ENCODE measurements around the gene LOXHD1.
A peak's percentile ranks its signal among the peaks of the same experiment; 100 is the strongest.

Gene LOXHD1

DNA sequence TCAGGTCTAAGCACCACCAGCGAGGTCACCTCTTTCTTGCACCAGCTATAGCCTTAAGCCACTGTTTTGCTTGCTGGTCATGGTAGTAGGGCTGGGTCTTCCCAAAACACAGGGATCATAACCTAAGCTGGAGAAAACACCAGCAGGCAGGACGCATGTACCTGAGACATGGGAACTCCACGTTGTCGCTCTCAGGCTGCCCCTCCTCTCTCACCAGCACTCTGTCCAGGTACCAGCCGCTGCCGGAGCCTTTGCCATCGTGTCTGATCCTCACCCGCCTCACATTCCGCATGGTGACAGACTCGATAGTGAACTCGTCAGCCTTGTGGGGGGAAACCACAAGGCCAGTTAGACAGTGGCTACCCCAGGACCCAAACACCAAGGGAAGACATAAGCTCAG is 79.5 kb downstream of the LOXHD1 start:
- DNase-seq (ENCODE audit: low read depth, low spot score): no peak

DNA sequence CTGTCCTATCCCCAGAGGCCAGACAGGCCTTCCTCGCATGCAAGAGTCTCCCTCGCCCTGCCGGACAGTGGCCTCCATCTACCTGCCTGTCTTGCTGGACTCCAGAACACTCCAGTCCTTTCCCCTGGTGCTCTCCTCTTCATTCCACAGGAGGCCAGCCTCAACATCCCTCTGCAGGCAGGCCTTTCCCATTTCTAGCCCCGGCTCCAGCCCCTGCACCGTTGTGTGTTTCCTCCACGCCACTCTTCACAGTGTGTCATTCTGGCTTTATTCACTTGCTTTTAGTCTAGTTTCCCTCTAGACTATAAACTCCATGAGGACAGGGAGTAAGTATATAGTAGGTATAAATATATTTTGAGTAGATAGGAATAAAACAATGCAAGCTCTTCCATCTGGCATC is 81.2 kb downstream of the LOXHD1 start:
- no peak for DNase-seq (ENCODE audit: low read depth, low spot score)

DNA sequence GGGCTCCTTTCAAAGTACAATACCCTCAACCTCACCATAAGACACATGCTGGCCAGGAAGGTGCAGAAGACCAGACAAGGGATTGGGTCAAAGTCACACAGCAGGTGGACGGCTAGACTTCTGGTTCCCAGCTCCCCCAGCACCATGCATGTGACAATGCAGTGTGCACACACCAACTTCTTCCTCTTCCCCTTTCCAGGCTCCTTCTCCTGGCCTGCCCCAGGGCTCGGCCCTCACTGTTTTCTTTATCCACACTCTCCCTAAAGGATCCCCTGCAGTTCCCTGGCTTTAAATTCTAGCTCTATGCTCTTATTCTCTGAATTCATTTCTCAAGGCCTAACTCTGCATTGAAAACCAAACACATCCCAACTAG is 82.3 kb downstream of the LOXHD1 start:
- DNase-seq (ENCODE audit: low read depth, low spot score): no peak

DNA sequence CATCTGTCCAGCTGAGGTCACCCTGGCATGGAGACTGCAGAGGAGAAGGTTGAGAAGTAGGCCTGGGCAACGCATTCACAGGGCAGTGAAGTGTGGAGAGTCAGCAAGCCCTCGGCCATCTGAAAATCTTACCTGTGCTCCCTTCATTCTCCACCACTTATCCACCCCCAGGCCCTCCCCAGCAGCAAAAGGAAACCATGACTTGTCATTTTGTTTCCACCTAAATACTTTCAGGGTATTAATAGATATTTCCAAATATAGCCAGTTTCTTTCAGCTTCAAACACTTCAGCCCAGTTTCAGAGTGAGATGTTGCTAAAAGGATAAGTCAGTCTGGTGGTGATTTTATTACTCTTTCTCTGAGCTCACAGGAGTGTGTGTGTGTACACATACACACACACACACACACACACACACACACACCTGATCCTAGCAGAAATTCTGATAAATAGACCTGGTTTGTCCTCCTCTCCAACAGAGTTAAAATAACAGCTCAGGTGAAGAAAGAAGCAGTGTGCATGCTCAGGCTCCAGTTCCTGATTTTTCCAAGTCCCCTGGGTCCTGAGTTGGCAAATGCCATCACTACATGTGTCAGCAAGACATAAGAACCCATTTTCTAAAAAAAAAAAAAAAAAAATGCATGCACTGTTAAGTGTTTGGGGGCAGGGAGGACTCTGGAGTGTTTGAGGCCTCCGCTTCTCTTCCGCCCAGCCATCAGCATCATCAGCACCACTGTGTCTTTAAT is 82.8 kb downstream of the LOXHD1 start:
- no peak for DNase-seq (ENCODE audit: low read depth, low spot score)

DNA sequence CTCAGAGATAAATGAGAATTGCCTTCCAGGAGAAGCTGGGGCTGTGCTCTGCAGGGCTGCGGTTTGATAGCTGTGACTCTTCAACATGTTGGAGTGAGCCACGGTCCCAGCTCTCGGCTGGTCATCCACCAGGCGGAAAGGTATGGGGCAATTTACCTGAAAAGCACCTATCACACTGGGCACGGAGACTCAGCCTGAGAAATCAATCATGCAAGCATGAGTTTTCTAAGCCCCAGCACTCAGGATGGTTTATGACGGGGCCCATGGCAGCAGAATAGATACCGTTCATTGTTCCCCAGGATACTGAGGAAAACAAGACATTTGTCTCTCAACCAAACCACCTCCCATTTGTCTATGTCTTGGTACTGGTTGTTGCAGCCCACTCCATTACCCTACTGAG is 83.9 kb downstream of the LOXHD1 start:
- no peak for DNase-seq (ENCODE audit: low read depth, low spot score)

DNA sequence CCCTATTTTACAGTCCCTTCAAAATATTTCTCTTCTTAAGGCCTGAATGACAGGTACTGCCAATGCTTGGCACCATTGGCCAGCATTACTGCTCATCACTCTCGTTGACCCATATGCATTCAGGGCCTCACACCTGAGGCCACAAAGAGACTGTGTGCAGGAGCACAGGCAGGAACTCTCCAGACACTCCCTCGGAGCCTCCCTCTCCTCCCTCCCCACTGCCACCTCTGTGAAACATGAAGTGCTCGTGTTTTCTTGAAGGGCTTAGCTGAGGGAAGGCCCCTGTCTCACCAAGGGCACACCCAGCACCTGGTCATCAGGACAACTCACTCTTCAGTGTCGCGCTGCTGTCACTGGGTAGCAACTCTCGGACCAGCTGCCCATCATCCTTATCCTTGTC is 85.3 kb downstream of the LOXHD1 start:
- no peak for DNase-seq (ENCODE audit: low read depth, low spot score)

DNA sequence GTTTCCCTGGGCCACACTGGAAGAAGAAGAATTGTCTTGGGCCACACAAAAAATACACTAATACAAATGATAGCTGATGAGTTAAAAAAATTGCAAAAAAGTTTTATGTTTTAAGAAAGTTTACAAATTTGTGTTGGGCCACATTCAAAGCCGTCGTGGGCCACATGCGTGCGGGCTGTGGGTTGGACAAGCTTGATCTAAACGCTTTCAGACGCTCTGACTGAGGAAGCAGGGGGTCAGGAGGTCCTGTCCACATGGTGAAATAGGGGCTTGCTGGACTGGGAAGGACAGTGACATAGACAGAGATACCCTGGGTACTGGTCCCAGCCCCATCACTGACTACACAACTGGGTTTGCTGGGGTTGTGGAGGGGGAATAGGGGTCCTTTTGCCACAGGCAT is 86.4 kb downstream of the LOXHD1 start:
- DNase-seq (ENCODE audit: low read depth, low spot score): no peak

DNA sequence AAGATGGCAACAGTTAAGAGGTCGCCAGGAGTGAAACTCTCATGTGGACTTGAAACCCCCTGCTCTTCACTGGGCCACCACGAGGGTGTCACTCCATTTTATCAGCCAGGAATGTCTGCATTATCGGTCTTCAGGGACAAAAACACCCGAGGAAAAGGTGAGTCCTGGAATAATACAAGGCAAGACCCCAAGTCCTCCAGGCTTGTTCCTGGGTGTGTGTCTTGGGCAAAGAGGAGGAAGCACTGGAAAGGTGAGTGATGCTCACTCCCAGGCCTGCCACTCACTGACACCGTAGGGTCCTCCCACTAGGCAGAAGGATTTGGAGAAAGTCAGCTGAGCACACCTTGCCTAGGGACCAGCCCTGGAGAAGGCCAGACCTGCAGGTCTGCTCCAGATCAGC is 86.9 kb downstream of the LOXHD1 start:
- no peak for DNase-seq (ENCODE audit: low read depth, low spot score)

DNA sequence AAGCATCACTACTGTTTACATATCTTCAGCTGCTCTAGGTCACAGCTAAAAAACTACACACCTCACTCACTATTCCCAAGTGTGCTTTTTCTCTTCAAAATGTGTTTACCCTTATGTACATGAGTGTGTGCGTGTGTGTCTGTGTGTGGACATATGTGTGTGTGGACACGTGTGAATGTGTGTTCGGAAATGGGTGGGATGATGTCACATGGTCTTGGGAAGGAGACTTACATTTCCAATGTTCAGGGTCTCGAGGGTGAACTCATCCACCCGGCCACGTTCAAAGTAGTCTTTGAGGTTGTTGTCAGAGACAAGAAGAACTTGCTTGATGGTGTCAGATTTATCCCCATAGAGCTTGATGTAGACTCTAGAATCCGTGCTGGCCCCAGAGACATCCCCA is 87.8 kb downstream of the LOXHD1 start:
- no peak for DNase-seq (ENCODE audit: low read depth, low spot score)

DNA sequence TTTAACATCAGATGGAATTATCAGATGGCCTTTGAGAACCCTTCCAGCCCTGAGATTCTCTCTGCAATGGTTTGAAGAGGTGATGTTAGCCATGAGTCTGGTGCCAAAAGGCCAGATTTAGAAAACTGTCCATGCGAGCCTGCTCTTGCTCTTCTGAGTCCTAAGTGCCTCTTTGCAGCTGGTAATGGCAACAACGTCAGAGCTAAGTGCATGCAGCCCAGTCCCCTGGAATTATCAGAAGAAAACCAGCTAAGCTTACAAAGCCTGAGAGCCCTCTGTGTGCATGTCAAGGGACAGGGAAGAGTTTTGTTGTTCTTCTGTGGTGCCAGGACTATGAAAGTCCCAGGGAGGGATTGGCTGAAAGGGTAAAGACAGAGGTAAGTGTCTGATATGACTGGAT is 89.8 kb downstream of the LOXHD1 start:
- no peak for DNase-seq (ENCODE audit: low read depth, low spot score)

DNA sequence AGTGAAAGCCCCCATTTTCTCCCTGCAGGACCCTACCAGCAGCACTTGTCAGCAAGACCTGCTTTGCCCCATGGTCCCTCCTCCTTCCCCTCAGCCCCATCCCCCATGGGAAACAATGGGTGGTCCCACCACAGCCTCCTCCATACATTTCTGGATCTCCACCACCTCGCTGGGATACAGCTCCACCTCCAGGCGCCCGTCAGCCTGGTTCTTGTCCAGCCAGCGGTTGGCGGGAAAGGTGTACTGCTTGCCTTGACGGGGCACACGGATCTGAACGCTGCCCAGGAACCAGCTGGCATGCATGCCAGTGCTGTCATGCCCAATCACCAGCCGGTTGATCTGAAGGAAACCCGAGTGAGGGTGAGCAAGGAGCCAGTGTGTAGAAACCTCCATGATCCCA is 90.9 kb downstream of the LOXHD1 start:
- no peak for DNase-seq (ENCODE audit: low read depth, low spot score)

DNA sequence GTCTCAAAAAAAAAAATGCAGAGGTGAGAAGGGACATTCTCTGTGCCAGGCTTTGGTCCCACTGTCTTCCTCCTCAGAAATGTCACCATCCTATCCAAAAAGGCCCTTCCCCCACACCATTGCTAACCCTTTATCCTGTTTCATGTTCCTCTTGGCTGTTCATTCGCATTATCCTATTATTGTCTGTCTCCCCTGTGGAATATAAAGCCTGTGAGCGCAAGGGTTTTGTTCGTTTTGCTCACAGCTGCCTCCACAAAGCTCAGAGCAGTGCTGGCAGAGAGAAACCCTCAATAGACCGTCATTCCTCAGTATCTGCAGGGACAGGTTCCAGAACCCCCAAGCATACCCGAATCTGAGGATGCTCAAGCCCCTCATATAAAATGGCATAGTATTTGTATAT is 91.8 kb downstream of the LOXHD1 start:
- DNase-seq (ENCODE audit: low read depth, low spot score): no peak

DNA sequence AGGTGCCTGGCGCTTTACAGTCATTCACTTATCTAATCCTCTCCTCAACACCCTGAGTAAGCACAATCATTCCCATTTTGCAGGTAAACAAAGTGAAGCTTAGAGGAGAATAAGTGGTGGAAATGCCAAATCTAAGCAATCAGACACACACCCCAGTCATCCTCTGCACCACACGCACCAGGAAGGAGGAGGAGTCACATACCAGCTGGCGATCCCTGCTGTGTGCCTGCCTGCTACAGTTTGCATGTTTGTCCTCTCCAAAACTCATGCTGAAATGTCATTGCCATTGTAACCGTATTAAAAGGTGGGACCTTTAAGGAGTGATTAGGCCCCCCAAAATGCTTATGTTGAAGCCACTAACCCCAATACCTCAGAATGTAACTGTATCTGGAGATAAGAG is 93.7 kb downstream of the LOXHD1 start:
- DNase-seq (ENCODE audit: low read depth, low spot score): peak; percentile 10

DNA sequence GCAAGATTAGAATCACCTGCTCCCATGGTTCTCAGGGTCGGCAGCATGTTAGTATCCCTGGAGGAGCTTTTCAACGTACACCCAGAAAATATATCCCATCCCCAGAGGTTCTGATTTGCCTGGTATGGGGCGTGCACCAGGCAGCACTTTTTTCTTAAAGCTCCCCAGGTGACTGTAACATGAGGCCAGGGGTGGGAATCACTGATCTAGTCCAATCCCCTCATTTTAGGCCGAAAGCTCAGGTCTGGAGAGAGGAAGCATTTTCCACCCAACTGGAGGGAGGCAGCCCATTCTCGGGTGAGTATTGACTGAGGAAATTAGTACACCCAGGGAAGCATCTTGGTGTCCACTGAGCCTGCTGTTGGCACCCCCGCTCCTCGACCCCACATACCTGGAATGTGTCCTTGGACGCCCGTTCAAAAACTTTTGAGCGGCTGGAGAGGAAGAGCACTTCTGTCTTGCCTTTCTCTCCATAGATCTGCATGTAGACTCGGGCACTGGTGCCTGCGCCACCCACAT is 94.3 kb downstream of the LOXHD1 start:
- DNase-seq (ENCODE audit: low read depth, low spot score): no peak

DNA sequence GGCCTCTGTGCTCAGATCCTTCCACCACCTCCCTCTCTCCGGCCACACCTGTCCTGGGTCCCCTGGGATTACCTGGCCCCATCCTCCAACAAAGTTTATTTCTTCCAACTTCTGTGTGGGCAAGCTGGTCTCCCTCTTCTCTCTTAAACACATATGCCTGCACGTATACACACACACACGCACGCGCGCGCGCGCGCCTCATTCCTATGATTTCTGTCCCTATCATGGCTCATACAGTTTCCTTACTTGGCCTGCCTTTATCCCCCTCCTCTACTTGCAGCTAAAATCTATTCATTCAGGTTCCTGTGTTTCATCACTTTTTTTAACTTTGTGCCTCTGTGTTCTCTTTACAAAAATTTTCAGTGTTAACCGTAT is 96.4 kb downstream of the LOXHD1 start:
- DNase-seq (ENCODE audit: low read depth, low spot score): no peak

DNA sequence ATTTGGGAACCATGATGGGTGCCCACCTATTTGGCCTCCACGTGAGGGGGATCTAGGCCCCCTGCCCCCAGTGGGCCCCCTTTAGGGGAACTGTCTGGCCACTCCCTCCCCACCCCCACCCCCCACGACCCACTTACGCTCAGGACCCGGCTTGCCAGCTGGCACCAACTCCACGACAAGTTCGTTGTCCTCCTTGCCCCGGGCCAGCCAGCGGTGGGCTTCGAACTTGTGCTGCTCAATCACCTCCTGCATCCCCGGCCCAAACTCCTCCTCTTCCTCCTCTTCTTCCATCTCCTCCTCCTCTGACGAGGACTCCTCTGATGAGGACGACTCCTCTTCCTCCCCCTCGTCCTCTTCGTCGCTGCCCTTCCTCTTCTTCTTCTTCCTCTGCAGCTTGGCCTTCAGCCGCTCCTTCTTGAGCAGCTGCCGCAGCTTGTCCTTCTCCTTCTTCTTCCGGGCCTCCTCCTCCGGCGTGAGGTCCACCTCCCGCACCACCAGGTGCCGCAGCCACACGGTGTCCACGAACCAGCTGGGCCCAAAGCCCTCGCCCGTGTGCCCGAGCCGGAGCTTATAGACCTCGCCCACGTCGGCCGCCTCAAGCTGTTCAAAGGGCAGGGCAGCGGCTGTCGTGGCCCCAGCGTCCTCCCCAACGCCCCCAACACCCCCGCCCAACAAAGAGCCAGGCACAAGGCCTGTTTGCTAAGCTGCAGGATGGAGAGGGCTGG is 96.9 kb downstream of the LOXHD1 start:
- no peak for DNase-seq (ENCODE audit: low read depth, low spot score)

DNA sequence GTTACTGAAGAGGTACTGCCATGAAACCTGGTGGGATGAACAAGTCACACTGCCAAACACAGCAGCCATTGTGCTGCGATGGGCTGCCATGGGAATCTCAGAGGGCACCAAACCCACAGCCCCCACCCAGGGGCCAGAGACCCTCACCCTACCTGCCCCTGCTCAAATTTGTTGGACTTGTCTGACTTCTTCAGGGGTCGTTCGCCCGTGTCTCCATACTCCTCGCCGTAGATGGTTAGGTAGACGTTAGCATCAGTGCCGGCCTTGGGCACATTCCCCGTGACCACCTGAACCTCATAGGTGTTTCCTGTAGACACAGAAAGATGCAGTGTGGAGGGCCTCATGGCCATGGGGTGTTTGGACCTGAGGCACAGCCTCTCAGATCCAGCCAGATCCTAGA is 97.7 kb downstream of the LOXHD1 start:
- DNase-seq (ENCODE audit: low read depth, low spot score): no peak

DNA sequence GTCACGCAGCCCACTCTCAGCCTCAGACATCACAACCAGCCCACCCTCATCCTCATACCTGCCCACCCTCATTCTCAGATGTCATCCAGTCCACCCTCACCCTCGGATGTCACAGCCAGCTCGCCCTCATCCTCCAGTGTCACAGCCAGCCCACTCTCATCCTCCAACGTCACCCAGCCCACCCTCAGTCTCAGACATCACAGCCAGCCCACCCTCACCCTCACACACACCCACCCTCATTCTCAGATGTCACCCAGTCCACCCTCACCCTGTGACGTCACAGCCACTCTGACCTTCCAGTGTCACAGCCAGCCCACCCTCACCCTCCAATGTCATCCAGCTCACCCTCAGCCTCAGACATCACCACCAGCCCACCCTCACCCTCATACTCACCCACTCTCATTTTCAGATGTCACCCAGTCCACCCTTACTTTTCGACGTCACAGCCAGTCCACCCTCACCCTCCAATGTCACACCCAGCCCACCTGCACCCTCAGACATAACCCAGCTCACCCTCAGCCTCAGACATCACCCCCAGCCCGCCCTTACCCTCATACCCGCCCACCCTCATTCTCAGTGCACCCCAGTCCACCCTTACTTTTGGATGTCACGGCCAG is 100.3 kb downstream of the LOXHD1 start:
- DNase-seq (ENCODE audit: low read depth, low spot score): no peak

DNA sequence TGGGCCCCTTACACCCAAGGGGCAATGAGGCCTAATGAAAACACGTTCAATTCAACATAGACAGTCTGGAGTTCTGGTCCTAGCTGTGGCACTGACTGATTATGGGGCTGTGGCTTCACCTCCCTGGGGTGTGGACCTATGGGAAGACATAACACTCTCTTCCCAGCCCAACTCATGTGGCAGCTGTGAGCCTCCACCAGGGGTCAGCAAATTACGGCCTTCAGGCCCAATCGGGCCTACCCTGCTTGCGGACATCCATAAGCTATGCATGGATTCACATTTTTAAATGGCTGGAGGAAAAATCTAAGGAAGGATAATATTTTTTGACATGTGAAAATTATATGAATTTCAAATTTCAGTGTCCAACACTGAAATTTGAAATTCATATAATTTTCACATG is 101.3 kb downstream of the LOXHD1 start:
- DNase-seq (ENCODE audit: low read depth, low spot score): peak; percentile 69

DNA sequence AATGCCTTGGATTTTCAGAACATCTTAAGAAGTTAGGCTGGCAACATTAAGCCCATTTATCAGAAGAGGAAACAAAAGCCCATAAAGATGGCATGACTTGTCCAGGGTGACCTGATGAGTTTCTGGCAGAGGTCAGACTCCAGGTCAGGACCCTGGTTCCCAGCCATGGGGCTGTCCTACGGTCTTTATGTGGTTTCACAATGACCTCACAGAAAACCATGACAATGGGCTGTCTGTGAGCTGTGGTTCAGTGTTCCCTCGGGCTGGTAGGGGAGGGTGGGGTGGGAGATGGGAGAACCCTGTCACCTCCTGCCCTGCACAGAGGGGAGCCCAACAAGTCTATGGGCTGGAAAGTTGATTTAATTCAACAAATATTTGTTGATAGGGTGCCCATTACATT is 101.8 kb downstream of the LOXHD1 start:
- DNase-seq (ENCODE audit: low read depth, low spot score): no peak

DNA sequence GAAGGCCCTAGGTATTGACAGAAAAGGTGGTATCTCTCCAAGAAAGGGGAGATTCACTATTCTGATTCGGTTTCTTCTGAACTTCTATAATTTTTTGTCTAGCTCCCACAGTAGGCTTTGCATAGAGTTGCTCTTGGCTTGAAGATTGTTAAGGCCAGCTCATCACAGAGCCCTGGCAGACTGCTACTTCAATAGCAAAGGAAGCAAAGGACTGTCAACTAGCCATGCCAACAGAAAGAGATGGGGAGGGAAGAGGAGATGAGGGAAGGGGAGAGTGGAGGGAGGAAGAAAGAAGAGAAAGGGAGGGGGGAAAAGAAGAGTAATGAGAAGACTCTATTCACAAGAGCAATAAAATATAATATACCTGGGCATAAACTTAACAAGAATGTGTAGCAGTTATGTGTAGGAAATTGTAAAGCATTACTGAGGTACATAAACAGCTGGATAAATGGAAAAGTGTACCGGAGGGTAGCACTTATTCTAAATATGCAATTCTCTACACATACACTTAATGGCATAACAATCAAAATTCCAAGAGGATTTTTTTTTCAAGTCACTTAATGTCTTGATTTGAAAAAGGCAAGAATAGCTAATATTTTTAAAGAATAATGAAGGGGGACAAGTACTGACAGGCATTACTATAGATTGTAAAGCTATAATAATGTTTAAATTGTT is 102.5 kb downstream of the LOXHD1 start:
- DNase-seq (ENCODE audit: low read depth, low spot score): no peak

DNA sequence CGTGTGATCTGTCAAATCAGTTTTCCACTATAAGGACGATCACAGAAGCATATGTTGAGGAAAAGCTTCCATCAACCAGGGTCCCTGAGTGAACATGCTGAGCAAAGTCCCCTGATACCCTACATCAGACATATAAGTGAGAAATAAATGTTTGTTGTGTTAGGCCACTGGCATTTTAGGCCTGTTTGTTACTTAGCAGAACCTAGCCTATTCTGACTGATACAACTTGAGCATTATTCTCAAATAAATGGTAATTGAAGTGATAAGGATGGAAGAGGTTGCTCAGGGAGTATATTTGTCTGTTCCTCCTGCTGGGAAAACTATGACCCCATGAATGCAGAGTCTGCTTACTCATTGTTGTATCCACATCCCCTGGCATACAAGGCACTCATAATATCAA is 106.4 kb downstream of the LOXHD1 start:
- no peak for DNase-seq (ENCODE audit: low read depth, low spot score)

Measured in ELF-1 (cell line).